Neutrophil (primary cell): ENCODE measurements around the gene DCAF4L1.

Experiments used
- H3K27ac ChIP-seq: fragments of 200-600 bp; sonication (generic); 2 replicates; pipeline ENCODE4 v1.5.1; 2016; ENCODE audit warnings: mild to moderate bottlenecking, moderate library complexity
- H3K27me3 ChIP-seq: fragments of 200-600 bp; sonication (generic); 2 replicates; pipeline ENCODE4 v1.6.0; 2016; ENCODE audit warnings: mild to moderate bottlenecking
- H3K36me3 ChIP-seq: fragments of 200-600 bp; sonication (generic); 2 replicates; pipeline ENCODE4 v1.5.1; 2017
- H3K4me1 ChIP-seq, 2 experiments: fragments of 200-600 bp in 1 of 2; sonication (generic) in 1 of 2; 1 replicate in 1 of 2; 2 replicates in 1 of 2; pipeline versions ENCODE4 v1.5.1 to v1.6.1; 2013 to 2016; ENCODE audit warnings: low read depth in 1 of 2, low read length in 1 of 2, mild to moderate bottlenecking in 1 of 2, moderate library complexity in 1 of 2; ENCODE audit not compliant: control insufficient read depth in 1 of 2, insufficient read depth in 1 of 2
- H3K4me3 ChIP-seq, 2 experiments: fragments of 200-600 bp in 1 of 2; sonication (generic) in 1 of 2; 1 replicate in 1 of 2; 2 replicates in 1 of 2; pipeline ENCODE4 v1.5.1; 2013 to 2016; ENCODE audit warnings: low read depth in 1 of 2, low read length in 1 of 2, mild to moderate bottlenecking in 1 of 2, moderate library complexity in 1 of 2
- H3K9me3 ChIP-seq: fragments of 200-600 bp; sonication (generic); 2 replicates; pipeline ENCODE4 v1.5.1; 2016
- TF ChIP-seq, protein P1 (sequence below): fragments of 200-600 bp; sonication (generic); IDR thresholded peaks from 2 replicates; pipeline ENCODE4 v1.5.1; 2016; ENCODE audit warnings: antibody characterized with exemption

Gene DCAF4L1, protein sequence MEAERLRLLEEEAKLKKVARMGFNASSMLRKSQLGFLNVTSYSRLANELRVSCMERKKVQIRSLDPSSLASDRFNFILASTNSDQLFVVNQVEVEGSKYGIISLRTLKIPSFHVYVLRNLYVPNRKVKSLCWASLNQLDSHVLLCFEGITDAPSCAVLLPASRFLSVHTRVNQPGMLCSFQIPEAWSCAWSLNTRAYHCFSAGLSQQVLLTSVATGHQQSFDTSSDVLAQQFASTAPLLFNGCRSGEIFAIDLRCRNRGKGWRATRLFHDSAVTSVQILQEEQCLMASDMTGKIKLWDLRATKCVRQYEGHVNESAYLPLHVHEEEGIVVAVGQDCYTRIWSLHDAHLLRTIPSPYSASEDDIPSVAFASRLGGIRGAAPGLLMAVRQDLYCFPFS

DNA sequence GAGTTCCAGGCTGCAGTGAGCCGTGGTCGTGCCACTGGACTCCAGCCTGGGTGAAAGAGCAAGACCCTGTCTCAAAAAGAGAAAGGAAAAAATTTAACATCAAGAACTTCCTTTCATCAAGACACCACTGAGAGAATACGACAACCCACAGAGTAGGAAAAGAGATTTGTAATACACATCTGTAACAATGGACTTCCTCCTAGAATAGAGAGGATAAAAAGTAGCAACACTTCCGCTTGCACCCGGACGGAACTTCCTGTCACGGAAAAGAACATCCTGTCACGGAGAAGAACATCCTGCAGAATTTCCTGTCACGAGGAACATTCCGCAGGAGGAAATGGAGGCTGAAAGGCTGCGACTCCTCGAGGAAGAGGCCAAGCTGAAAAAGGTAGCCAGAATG lies at the start of gene DCAF4L1:
Gene DCAF4L1, plus strand, starts transcription at position 301 of the 400 bp plus-strand sequence. Its CDS starts 37 bp downstream, at position 338.
- Histone ChIP-seq H3K27ac (no peak within 1 kb of the TSS), H3K4me3 (no peak within 1 kb of the TSS), H3K4me1 (no peaks in the 10 kb centered on the region), H3K9me3 (no peaks in the 10 kb centered on the region), H3K36me3 (no peaks in the 10 kb centered on the region), H3K27me3 (peaks cover 12% of the 10 kb centered on the region)
- TF ChIP-seq, protein P1, sequence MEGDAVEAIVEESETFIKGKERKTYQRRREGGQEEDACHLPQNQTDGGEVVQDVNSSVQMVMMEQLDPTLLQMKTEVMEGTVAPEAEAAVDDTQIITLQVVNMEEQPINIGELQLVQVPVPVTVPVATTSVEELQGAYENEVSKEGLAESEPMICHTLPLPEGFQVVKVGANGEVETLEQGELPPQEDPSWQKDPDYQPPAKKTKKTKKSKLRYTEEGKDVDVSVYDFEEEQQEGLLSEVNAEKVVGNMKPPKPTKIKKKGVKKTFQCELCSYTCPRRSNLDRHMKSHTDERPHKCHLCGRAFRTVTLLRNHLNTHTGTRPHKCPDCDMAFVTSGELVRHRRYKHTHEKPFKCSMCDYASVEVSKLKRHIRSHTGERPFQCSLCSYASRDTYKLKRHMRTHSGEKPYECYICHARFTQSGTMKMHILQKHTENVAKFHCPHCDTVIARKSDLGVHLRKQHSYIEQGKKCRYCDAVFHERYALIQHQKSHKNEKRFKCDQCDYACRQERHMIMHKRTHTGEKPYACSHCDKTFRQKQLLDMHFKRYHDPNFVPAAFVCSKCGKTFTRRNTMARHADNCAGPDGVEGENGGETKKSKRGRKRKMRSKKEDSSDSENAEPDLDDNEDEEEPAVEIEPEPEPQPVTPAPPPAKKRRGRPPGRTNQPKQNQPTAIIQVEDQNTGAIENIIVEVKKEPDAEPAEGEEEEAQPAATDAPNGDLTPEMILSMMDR = no peak

DNA sequence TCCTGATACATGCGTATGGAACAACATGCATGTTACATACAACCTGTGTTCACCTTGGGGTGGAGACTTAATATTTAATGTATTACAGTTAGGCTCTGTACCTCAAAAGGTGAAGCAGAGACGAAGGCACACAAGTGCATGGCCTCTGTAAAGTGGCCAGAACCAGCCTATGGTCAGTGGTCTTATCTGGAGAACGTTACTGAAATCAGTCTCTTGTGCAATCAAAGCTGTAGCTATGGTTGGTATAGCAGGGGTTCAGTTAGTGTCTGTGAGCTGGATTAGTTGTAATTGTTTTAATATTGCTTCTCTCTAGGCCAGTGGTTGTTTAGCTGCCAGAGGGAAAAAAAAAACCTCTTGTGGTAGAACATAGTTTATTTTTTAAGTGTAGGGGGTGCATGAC lies 48.6 kb upstream of the DCAF4L1 start:
- H3K27ac ChIP-seq = no peak overlapping the region
- no peaks in the 10 kb centered on the region for H3K36me3 ChIP-seq
- H3K27me3 ChIP-seq = peaks cover 48% of the 10 kb centered on the region
- TF ChIP-seq, protein P1 = no peak
- H3K4me3 ChIP-seq = no peak overlapping the region
- H3K9me3 ChIP-seq = no peaks in the 10 kb centered on the region
- peaks cover 32 to 40% of the 10 kb centered on the region in 2 experiments for H3K4me1 ChIP-seq

DNA sequence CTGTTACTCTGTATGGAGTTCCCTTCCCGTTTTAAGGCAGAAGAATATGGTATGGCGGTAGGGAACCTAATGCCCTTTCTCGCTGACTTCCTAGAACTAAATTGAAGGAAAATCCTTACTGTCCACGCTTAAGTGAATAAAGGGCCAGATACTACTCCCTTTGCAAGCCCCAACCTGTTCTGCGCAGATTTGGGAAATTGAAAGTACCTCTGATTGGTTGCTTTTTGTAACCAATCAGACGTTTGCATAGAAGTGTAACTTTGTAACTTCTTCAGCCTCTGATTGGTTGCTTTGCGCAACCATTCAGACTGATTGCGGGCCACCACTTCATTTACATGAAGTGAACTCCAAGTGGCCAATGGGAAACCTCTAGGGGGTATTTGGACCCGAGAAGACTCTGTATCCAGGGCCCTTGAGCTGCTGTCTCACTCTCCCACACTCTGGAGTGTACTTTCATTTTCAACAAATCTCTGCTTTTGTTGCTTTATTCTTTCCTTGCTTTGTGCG lies 47.5 kb upstream of the DCAF4L1 start:
- TF ChIP-seq, protein P1 = no peak
- peaks cover 39% of the 10 kb centered on the region for H3K27me3 ChIP-seq
- no peaks in the 10 kb centered on the region for H3K36me3 ChIP-seq
- no peaks in the 10 kb centered on the region for H3K9me3 ChIP-seq
- peak overlapping the region; percentile 87 for H3K27ac ChIP-seq
- H3K4me1 ChIP-seq = peaks cover 43 to 51% of the 10 kb centered on the region in 2 experiments
- peak overlapping the region; percentile 84 to 87 for H3K4me3 ChIP-seq

DNA sequence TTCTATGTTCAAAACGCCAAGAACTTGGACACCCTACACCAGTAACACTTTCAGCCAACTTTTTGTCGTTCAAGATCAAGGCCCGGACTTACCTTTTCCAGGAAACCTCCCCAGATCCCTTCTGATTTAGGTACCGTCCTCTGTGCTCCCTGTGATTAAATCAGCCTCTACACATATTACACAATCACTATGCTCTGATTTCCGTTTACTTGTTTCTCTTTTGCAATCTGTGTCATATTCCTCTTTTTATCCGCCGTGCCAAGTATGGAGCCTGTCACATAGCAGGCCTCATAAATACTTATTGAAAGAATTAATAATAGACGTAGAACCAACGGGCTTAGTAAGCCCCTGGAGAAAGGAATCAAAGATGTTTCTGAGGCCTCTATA lies 47.0 kb upstream of the DCAF4L1 start:
- Histone ChIP-seq H3K4me1 (peaks cover 47 to 56% of the 10 kb centered on the region in 2 experiments), H3K36me3 (no peaks in the 10 kb centered on the region), H3K27me3 (peaks cover 39% of the 10 kb centered on the region), H3K9me3 (no peaks in the 10 kb centered on the region), H3K4me3 (peak overlapping the region; percentile 84 to 87), H3K27ac (peak overlapping the region; percentile 87)
- TF ChIP-seq, protein P1 = no peak

DNA sequence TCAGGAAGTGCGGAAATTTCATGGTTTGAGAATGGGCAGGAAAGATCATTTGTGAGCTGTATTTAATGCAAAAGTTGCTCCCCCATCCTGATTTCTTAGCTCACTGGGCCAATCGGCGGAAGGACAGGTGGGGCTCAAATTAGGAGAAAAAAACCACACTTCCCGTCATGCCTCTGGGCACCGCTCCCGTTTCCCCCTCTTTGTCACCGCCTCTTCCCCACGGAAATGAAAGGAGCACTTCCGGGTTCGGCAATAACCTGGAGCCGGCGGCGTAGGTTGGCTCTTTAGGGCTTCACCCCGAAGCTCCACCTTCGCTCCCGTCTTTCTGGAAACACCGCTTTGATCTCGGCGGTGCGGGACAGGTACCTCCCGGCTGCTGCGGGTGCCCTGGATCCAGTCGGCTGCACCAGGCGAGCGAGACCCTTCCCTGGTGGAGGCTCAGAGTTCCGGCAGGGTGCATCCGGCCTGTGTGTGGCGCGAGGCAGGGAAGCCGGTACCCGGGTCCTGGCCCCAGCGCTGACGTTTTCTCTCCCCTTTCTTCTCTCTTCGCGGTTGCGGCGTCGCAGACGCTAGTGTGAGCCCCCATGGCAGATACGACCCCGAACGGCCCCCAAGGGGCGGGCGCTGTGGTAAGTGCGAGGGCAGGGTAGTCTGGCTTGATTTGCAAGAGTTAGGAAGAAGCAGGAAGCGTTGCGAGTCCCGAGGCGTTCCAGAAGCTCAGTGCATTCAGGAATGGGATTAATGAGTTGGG lies 46.5 kb upstream of the DCAF4L1 start, which contains the start of gene TMEM33:
Gene TMEM33, plus strand, starts transcription at position 529 of the 751 bp plus-strand sequence. Its CDS starts 56 bp downstream, at position 585.
- H3K4me3 ChIP-seq = peak within 1 kb of the TSS; percentile 84 to 87
- no peaks in the 10 kb centered on the region for H3K9me3 ChIP-seq
- peaks cover 34% of the 10 kb centered on the region for H3K27me3 ChIP-seq
- peaks cover under 1% of the 10 kb centered on the region for H3K36me3 ChIP-seq
- H3K4me1 ChIP-seq = peaks cover 52 to 61% of the 10 kb centered on the region in 2 experiments
- peak within 1 kb of the TSS; percentile 87 for H3K27ac ChIP-seq
- TF ChIP-seq, protein P1 = peak; percentile 26
